NCI-H2171 treated with DMSO at 0.1 percent for 48 hours (cell line): ENCODE measurements around the gene SEMA7A.
"Not testable (repeated sequence)": the region's sequence is repeated elsewhere in the genome, so short reads cannot be mapped to it uniquely, and the experiment has no call there.

Experiments used
- DNase-seq: peaks from one replicate; lab custom pipeline; 2025; lab: John Stamatoyannopoulos, UW

Gene SEMA7A

GRCh38 chr15:74433592-74434262, at the start of gene SEMA7A:
SEMA7A (minus strand) TSS chr15:74433958; CDS start chr15:74433918, 40 bp downstream.
- peak; percentile 67 for DNase-seq

- no peak for DNase-seq
These were observed 48.9 kb upstream of the SEMA7A start for GRCh38 chr15:74482661-74483060.

GRCh38 chr15:74480364-74480763, 46.6 kb upstream of the SEMA7A start:
- DNase-seq: not testable (repeated sequence)

- not testable (repeated sequence) for DNase-seq
These were observed 37.9 kb upstream of the SEMA7A start for GRCh38 chr15:74471621-74472020.

GRCh38 chr15:74470631-74471395, 37.1 kb upstream of the SEMA7A start:
- DNase-seq: peak; percentile 45

- DNase-seq: no peak
These were observed 34.7 kb upstream of the SEMA7A start for GRCh38 chr15:74468341-74469032.

GRCh38 chr15:74466570-74466969, 32.8 kb upstream of the SEMA7A start:
- no peak for DNase-seq

GRCh38 chr15:74464897-74465296, 31.1 kb upstream of the SEMA7A start:
- no peak for DNase-seq

GRCh38 chr15:74464216-74464615, 30.5 kb upstream of the SEMA7A start:
- DNase-seq: no peak

GRCh38 chr15:74463634-74464033, 29.9 kb upstream of the SEMA7A start:
- no peak for DNase-seq

- DNase-seq: no peak
These were observed 28.2 kb upstream of the SEMA7A start for GRCh38 chr15:74461847-74462511.

- DNase-seq: peak; percentile 97
These were observed 27.4 kb upstream of the SEMA7A start, which contains the start of gene UBL7 for GRCh38 chr15:74460871-74461846. UBL7 (minus strand) TSS chr15:74461160; CDS start chr15:74458867, 2,293 bp downstream.

GRCh38 chr15:74460298-74460697, 26.5 kb upstream of the SEMA7A start:
- no peak for DNase-seq

- not testable (repeated sequence) for DNase-seq
These were observed 26.0 kb upstream of the SEMA7A start for GRCh38 chr15:74459798-74460197.

GRCh38 chr15:74458473-74458872, 24.7 kb upstream of the SEMA7A start:
- DNase-seq: no peak

- not testable (repeated sequence) for DNase-seq
These were observed 23.3 kb upstream of the SEMA7A start for GRCh38 chr15:74457036-74457435.

- no peak for DNase-seq
These were observed 21.2 kb upstream of the SEMA7A start for GRCh38 chr15:74454764-74455500.

- DNase-seq: no peak
These were observed 20.4 kb upstream of the SEMA7A start for GRCh38 chr15:74453925-74454763.
